HepG2 (cell line): ENCODE measurements around the gene ELL3. TPM values are rescaled to one million over a fixed set of nuclear protein-coding genes. Genes with fewer than 3 reads are reported as not detected.

Experiments used
- ATAC-seq: fragments of 200-7000 bp; cut with Tn5 transposase; 3 replicates; pipeline ENCODE4 v1.9.1; 2020; ENCODE audit warnings: mild to moderate bottlenecking, moderate library complexity
- BruUV-seq: library from RNA; stranded (reverse); fragments of 400-500 nt; replicated peaks from 2 replicates; lab custom pipeline; 2021; lab: Mats Ljungman, UMichigan
- CTCF ChIA-PET: fragments of 300-600 bp; formaldehyde crosslinking; extraction: SDS; loops from one replicate; lab custom pipeline; 2021; ENCODE audit warnings: low total read pairs, inconsistent platforms, low intra/inter-chr PET ratio; lab: Yijun Ruan, JAX
- POLR2A ChIA-PET: fragments of 350-600 bp; sonication (Branson Sonifier 250); formaldehyde crosslinking; loops from one replicate; lab custom pipeline; 2020; ENCODE audit warnings: antibody characterized with exemption, inconsistent platforms; lab: Yijun Ruan, JAX
- DNase-seq: peaks from one replicate; pipeline ENCODE4 v3.0.0-alpha.2; 2015; ENCODE audit warnings: low spot score
- FAIRE-seq: peaks from 3 replicates; lab custom pipeline; 2011; peaks lifted over from hg19 to GRCh38; lab: Jason Lieb, UNC
- H2AFZ ChIP-seq: one replicate; pipeline ENCODE4 v1.6.1; 2011; ENCODE audit warnings: low read length, inconsistent platforms
- H3K27ac ChIP-seq: fragments of 300-600 bp; 3 replicates; pipeline ENCODE4 v1.8.0; 2011; ENCODE audit warnings: mixed run types, mild to moderate bottlenecking, mixed read lengths, low read length, inconsistent platforms; ENCODE audit not compliant: insufficient read depth; ENCODE audit errors: extremely low read length
- H3K27me3 ChIP-seq, 2 experiments: fragments of 200-600 bp in 1 of 2; 2 replicates in 1 of 2; 3 replicates in 1 of 2; pipeline versions ENCODE4 v1.6.0 to v1.8.0; 2011; ENCODE audit warnings: low read length in 2 of 2, mild to moderate bottlenecking in 2 of 2, moderate library complexity in 2 of 2, inconsistent platforms in 1 of 2; ENCODE audit not compliant: insufficient read depth in 2 of 2, control insufficient read depth in 1 of 2
- H3K36me3 ChIP-seq, 2 experiments: fragments of 200-600 bp in 1 of 2; replicated peaks in 1 of 2; 2 replicates in 1 of 2; 3 replicates in 1 of 2; pipeline versions ENCODE4 v1.5.1 to v1.8.0; 2011; ENCODE audit warnings: low read length in 2 of 2, inconsistent platforms in 1 of 2; ENCODE audit not compliant: insufficient read depth in 2 of 2, control insufficient read depth in 1 of 2
- H3K4me1 ChIP-seq: 2 replicates; pipeline ENCODE4 v1.5.1; 2012; ENCODE audit warnings: low read length, inconsistent platforms; ENCODE audit not compliant: insufficient read depth
- H3K4me2 ChIP-seq: 2 replicates; pipeline ENCODE4 v1.6.0; 2011; ENCODE audit warnings: low read depth, low read length, inconsistent platforms
- H3K4me3 ChIP-seq, 3 experiments: fragments of 200-600 bp in 1 of 3; sonication (generic), shearing (Covaris generic) in 1 of 3; replicated peaks in 1 of 3; 2 replicates each; pipeline ENCODE4 v1.5.1; 2011 to 2016; ENCODE audit warnings: low read length in 3 of 3, inconsistent platforms in 2 of 3, low read depth in 2 of 3, mild to moderate bottlenecking in 2 of 3, control low read depth in 1 of 3, mixed read lengths in 1 of 3; ENCODE audit not compliant: insufficient read depth in 1 of 3
- H3K79me2 ChIP-seq: one replicate; pipeline ENCODE4 v1.6.1; 2011; ENCODE audit warnings: low read length, inconsistent platforms; ENCODE audit not compliant: insufficient read depth
- H3K9ac ChIP-seq: 2 replicates; pipeline ENCODE4 v1.6.0; 2011; ENCODE audit warnings: mild to moderate bottlenecking, low read depth, low read length, inconsistent platforms; ENCODE audit not compliant: insufficient read depth
- H3K9me3 ChIP-seq: 2 replicates; pipeline ENCODE4 v1.5.1; 2012; ENCODE audit warnings: mild to moderate bottlenecking, low read length
- H4K20me1 ChIP-seq: 2 replicates; pipeline ENCODE4 v1.6.0; 2011; ENCODE audit warnings: inconsistent platforms, mild to moderate bottlenecking, low read length, moderate library complexity; ENCODE audit not compliant: insufficient read depth
- MAFF ChIP-seq: IDR thresholded peaks from 2 replicates; pipeline ENCODE4 v1.6.1; 2011; ENCODE audit warnings: low read depth, low read length, improper control_type of control experiment
- MAFK ChIP-seq, 2 experiments: IDR thresholded peaks in 1 of 2; conservative IDR thresholded peaks in 1 of 2; 2 replicates each; pipeline ENCODE4 v1.6.1; 2011; ENCODE audit warnings: improper control_type of control experiment in 2 of 2, low read length in 2 of 2
- POLR2A ChIP-seq, 2 experiments: IDR thresholded peaks; 2 replicates each; pipeline ENCODE4 v1.6.1; 2011; ENCODE audit warnings: low read depth in 2 of 2, low read length in 2 of 2, mild to moderate bottlenecking in 1 of 2, moderate library complexity in 1 of 2; ENCODE audit not compliant: insufficient read depth in 1 of 2
- RBM22 ChIP-seq: fragments of 200-400 bp; formaldehyde crosslinking; optimal IDR thresholded peaks from 2 replicates; pipeline ENCODE3; 2017; ENCODE audit warnings: mild to moderate bottlenecking, low read length, moderate library complexity
- ZNF101 ChIP-seq: sonication (generic); formaldehyde crosslinking; IDR thresholded peaks from 2 replicates; pipeline ENCODE4 v1.4.0; 2020; ENCODE audit warnings: mild to moderate bottlenecking, low read depth, missing genetic modification reagents, borderline replicate concordance
- WGBS: methylation state at CpG from one replicate; pipeline ENCODE4 v1.1.6; 2017; ENCODE audit warnings: low lambda C conversion rate; 5-methylcytosine and 5-hydroxymethylcytosine counted together
- in situ Hi-C: cut with HindIII; loops from 2 replicates; pipeline ENCODE4 v1.10.0; 2017; ENCODE audit warnings: low pct_unique_long_range_greater_than_20kb; ENCODE audit not compliant: extremely low pct_ligation_motif_present
- intact Hi-C: fragments of 100-400 bp; cut with micrococcal nuclease; formaldehyde crosslinking; loops from one replicate; pipeline ENCODE4 v1.10.0; 2022; ENCODE audit not compliant: unreplicated experiment
- polyA plus RNA-seq, 8 experiments: library from polyadenylated mRNA; depleted of rRNA in 3 of 8; stranded (reverse) in 7 of 8; unstranded in 1 of 8; fragments of >200 nt; fragmentation: Illumina TruSeq in 4 of 8; extraction: Trizol in 4 of 8; gene quantifications; 2 replicates each; pipeline versions ENCODE4 v1.2.1 to v1.2.3, GENCODE V29; 2011 to 2016; ENCODE audit warnings: low read depth in 4 of 8, missing spikeins in 1 of 8, mixed read lengths in 1 of 8; ENCODE audit not compliant: insufficient read depth in 1 of 8
- total RNA-seq, 5 experiments: library from RNA; depleted of rRNA; stranded (reverse); fragments of >200 nt; fragmentation: Illumina TruSeq; extraction: Trizol; gene quantifications; 2 replicates each; pipeline ENCODE4 v1.2.3, GENCODE V29; 2016; ENCODE audit warnings: low read depth in 1 of 5

ELL3 gene
- total and polyA plus RNA-seq, 2 of the 13 experiments (the other 11 are each of a cell fraction or from before 2014, with no cell fraction given) = 6.1 to 8.8 TPM

- FAIRE-seq (no peak), ATAC-seq (no peak), DNase-seq (no peak)
- no peak overlapping the region for H3K9ac ChIP-seq
- no peaks in the 10 kb centered on the region for H3K9me3 ChIP-seq
- POLR2A ChIA-PET = no interaction called here
- intact Hi-C loops (no loop called here), in situ Hi-C loops (loop anchor here (25.0 kb wide), 1 partner anchor 327 kb away; no protein-coding TSS in a partner anchor)
- H3K4me1 ChIP-seq = no peaks in the 10 kb centered on the region
- no peak for TF ChIP-seq MAFF
- TF ChIP-seq ZNF101 (CRISPR knock-in tag) = no peak
- peak; percentile 25 for TF ChIP-seq RBM22
- H3K79me2 ChIP-seq = peaks cover 1% of the 10 kb centered on the region
- no peak overlapping the region for H3K27ac ChIP-seq
- H4K20me1 ChIP-seq = 0 out of 2 replicates have a peak, but pooled peaks cover 2% of the 10 kb centered on the region
- 95% methylated on average over 2 of the region's 2 CpGs for whole genome bisulfite sequencing
- H3K27me3 ChIP-seq = no peaks in the 10 kb centered on the region
- no peak overlapping the region for H2AFZ ChIP-seq
- peaks cover 14 to 79% of the 10 kb centered on the region in 2 experiments; a peak in 4 of 5 replicates for H3K36me3 ChIP-seq
- no TSS peak for BruUV-seq
- no peak overlapping the region for H3K4me3 ChIP-seq
- H3K4me2 ChIP-seq = no peak overlapping the region
- CTCF ChIA-PET = no interaction called here
Observed at GRCh38 chr15:43763819-43764446, 12.8 kb downstream of the ELL3 start.

- H4K20me1 ChIP-seq = 0 out of 2 replicates have a peak, but pooled peaks cover 2% of the 10 kb centered on the region
- no peaks in the 10 kb centered on the region for H3K4me1 ChIP-seq
- no peak for DNase-seq
- intact Hi-C loops = no loop called here
- H3K4me2 ChIP-seq = no peak overlapping the region
- CTCF ChIA-PET = no interaction called here
- POLR2A ChIA-PET = no interaction called here
- H3K79me2 ChIP-seq = peaks cover 1% of the 10 kb centered on the region
- 96% methylated on average over 6 of the region's 6 CpGs for WGBS
- TF ChIP-seq MAFF (0 out of 2 replicates have a peak, but pooled peaks have one; percentile 6), MAFK (conservative IDR thresholded peaks at IDR 0.05 in 1 of 2, IDR thresholded peaks at IDR 0.05 in 1 of 2; ENCODE audit: low read length in 2 of 2) (peak; percentile 32 to 65; a peak in 2 of 4 replicates), POLR2A (IDR thresholded peaks at IDR 0.05; ENCODE audit: insufficient read depth in 1 of 2, low read depth in 2 of 2, low read length in 2 of 2) (no peak)
- no peak overlapping the region for H3K9ac ChIP-seq
- no peak overlapping the region for H2AFZ ChIP-seq
- H3K27ac ChIP-seq = no peak overlapping the region
- no TSS peak for BruUV-seq
- no peak for ATAC-seq
- no peak overlapping the region for H3K4me3 ChIP-seq
- H3K9me3 ChIP-seq = no peaks in the 10 kb centered on the region
- peaks cover 12 to 79% of the 10 kb centered on the region in 2 experiments; a peak in 4 of 5 replicates for H3K36me3 ChIP-seq
- H3K27me3 ChIP-seq = no peaks in the 10 kb centered on the region
- FAIRE-seq = no peak
- in situ Hi-C loops = loop anchor here (25.0 kb wide), 1 partner anchor 326 kb away; no protein-coding TSS in a partner anchor
Observed at GRCh38 chr15:43762824-43763223, 13.9 kb downstream of the ELL3 start.
